Stimulated activated CD8-positive, alpha-beta memory T cell treated with anti-CD3 and anti-CD28 coated beads, Interleukin-15, amount 100 ng/mL, for 1 hour (primary cell): Measurements from ENCODE around the gene LRRC28.

Experiments used
- DNase-seq: peaks from one replicate; pipeline ENCODE4 v3.0.0-alpha.2; 2020; ENCODE audit warnings: low read depth

Gene LRRC28

GRCh38 chr15:99305761-99306505 lies 54.7 kb downstream of the LRRC28 start:
- DNase-seq, result no peak

- DNase-seq, result no peak
These were observed 55.5 kb downstream of the LRRC28 start for GRCh38 chr15:99306694-99307338.

- DNase-seq, result no peak
These were observed 56.5 kb downstream of the LRRC28 start for GRCh38 chr15:99307735-99308134.

- no peak for DNase-seq
These were observed 59.5 kb downstream of the LRRC28 start for GRCh38 chr15:99310745-99311144.

GRCh38 chr15:99312228-99312627 lies 60.9 kb downstream of the LRRC28 start:
- DNase-seq, result no peak

GRCh38 chr15:99312794-99313193 lies 61.5 kb downstream of the LRRC28 start:
- DNase-seq, result no peak

- no peak for DNase-seq
These were observed 64.4 kb downstream of the LRRC28 start for GRCh38 chr15:99315636-99316035.

GRCh38 chr15:99320374-99321215 lies 69.3 kb downstream of the LRRC28 start:
- DNase-seq, result no peak

- no peak for DNase-seq
These were observed 70.2 kb downstream of the LRRC28 start for GRCh38 chr15:99321468-99321867.

- DNase-seq, result no peak
These were observed 71.5 kb downstream of the LRRC28 start for GRCh38 chr15:99322643-99323405.

GRCh38 chr15:99324082-99324620 lies 72.9 kb downstream of the LRRC28 start:
- no peak for DNase-seq

GRCh38 chr15:99324700-99325099 lies 73.4 kb downstream of the LRRC28 start:
- DNase-seq, result no peak

- no peak for DNase-seq
These were observed 75.0 kb downstream of the LRRC28 start for GRCh38 chr15:99326235-99326634.

- DNase-seq, result no peak
These were observed 77.1 kb downstream of the LRRC28 start for GRCh38 chr15:99328106-99329072.

- DNase-seq, result no peak
These were observed 80.1 kb downstream of the LRRC28 start for GRCh38 chr15:99331381-99331780.

- DNase-seq, result no peak
These were observed 82.1 kb downstream of the LRRC28 start for GRCh38 chr15:99333413-99333812.

GRCh38 chr15:99333981-99334380 lies 82.7 kb downstream of the LRRC28 start:
- DNase-seq, result no peak

- no peak for DNase-seq
These were observed 84.2 kb downstream of the LRRC28 start for GRCh38 chr15:99335508-99335907.

- no peak for DNase-seq
These were observed 85.5 kb downstream of the LRRC28 start for GRCh38 chr15:99336794-99337193.

GRCh38 chr15:99340347-99340746 lies 89.1 kb downstream of the LRRC28 start:
- DNase-seq, result no peak

- DNase-seq, result no peak
These were observed 90.5 kb downstream of the LRRC28 start for GRCh38 chr15:99341786-99342185.
